ENCODE results near the gene UQCRC2.
"Not testable (repeated sequence)": the region's sequence is repeated elsewhere in the genome, so short reads cannot be mapped to it uniquely, and the experiment has no call there.

Gene UQCRC2

GRCh38 chr16:22012241-22012640 lies 59.1 kb downstream of the UQCRC2 start:
- no peak for DNase-seq

GRCh38 chr16:22013486-22013885 lies 60.3 kb downstream of the UQCRC2 start:
- DNase-seq: no peak

DNA sequence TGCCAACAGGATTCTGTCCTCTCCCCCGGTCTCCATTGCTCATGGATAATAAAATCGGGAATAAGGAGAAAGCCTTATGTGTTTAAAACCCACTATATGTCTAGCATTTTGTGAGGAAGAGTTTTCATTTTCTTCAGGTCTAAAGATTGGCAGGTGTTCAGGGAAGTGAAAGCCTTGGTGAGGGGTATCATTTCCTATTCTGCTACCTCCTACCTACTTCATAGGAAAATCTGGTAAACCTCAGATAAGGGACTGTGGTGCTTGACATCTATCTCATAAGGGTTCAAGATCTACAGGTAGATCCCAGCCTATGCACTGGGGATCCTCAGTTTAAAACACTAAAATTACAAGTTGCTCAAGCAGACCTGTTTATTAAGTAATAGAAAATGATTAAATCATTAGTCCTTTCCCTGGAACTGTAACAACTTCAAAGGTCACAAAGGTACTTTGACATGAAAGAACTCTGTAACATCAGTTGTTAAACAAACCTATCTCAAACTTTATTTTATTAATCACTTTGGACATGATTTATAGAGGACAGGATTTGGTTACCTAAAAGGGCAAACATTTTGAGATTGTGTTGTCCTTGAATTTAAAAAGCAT lies 61.2 kb downstream of the UQCRC2 start:
- no peak for DNase-seq

- no peak for DNase-seq
Observed at GRCh38 chr16:22016927-22017326, 63.8 kb downstream of the UQCRC2 start.

GRCh38 chr16:22018559-22018958 lies 65.4 kb downstream of the UQCRC2 start:
- no peak for DNase-seq

GRCh38 chr16:22022151-22022550 lies 69.0 kb downstream of the UQCRC2 start:
- no peak for DNase-seq

DNA sequence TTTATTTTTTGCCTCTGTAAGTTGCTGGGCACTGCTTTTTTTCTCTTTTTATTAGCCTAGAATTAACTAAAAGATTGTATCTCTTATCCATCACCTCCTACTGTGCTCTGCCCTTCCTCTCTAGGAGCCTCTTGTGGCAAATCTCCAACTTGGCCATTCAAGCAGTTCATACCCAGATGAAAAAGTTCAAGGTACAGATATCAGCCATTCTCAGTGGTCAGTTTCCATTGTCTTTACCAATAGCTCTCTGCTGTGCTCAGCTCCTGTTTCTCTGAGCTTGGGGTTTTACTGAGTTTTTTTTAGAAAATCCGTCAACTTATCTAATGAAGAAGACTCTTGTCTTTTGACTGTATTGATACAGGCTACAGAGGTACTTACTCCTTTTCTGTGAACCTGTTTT lies 70.3 kb downstream of the UQCRC2 start:
- no peak for DNase-seq

GRCh38 chr16:22024785-22025184 lies 71.6 kb downstream of the UQCRC2 start:
- DNase-seq: not testable (repeated sequence)

- no peak for DNase-seq
Observed at GRCh38 chr16:22027633-22028032, 74.5 kb downstream of the UQCRC2 start.

GRCh38 chr16:22029632-22030031 lies 76.5 kb downstream of the UQCRC2 start:
- no peak for DNase-seq

GRCh38 chr16:22030087-22030812 lies 77.1 kb downstream of the UQCRC2 start:
- DNase-seq: no peak

GRCh38 chr16:22031483-22032083 lies 78.4 kb downstream of the UQCRC2 start:
- no peak for DNase-seq
